Measurements from ENCODE around the gene DENR. TPM values are rescaled to one million over a fixed set of nuclear protein-coding genes. Genes with fewer than 3 reads are reported as not detected.

DENR gene
- total RNA-seq, 1 donor, result 22.4 TPM

GRCh38 chr12:122813310-122813713 lies 60.7 kb downstream of the DENR start:
- peak in 2 of 3 donors; percentile 53 to 72 for DNase-seq (ENCODE audit: low read depth in 2 of 3, low spot score in 2 of 3)

- DNase-seq (ENCODE audit: low read depth in 2 of 3, low spot score in 2 of 3), result no peak
Measured at GRCh38 chr12:122819209-122819785, 66.7 kb downstream of the DENR start.

- DNase-seq (ENCODE audit: low read depth in 2 of 3, low spot score in 2 of 3), result no peak
Measured at GRCh38 chr12:122820138-122820537, 67.5 kb downstream of the DENR start.

Small RNA genes within 50 kb of the gene (small RNA-seq; reads per million reads assigned to genes)
- gene AC026333.2, result not detected
- not detected for gene RF00019

Other genes with a start within 250 kb of the DENR start
- 41.7 TPM for gene RSRC2, start 225.9 kb upstream of the DENR start, total RNA-seq
- 24.8 TPM for gene KNTC1, start 225.6 kb upstream of the DENR start, total RNA-seq
- gene HCAR2, start 49.5 kb upstream of the DENR start, total RNA-seq, result under 0.01 TPM
- gene HCAR3, start 36.0 kb upstream of the DENR start, total RNA-seq, result under 0.01 TPM
- 0.27 TPM for gene HCAR1, start 22.0 kb upstream of the DENR start, total RNA-seq
- gene CCDC62, start 21.7 kb downstream of the DENR start, total RNA-seq, result 1.9 TPM
- gene HIP1R, start 82.6 kb downstream of the DENR start, total RNA-seq, result 34.7 TPM
- gene VPS37B, start 143.3 kb downstream of the DENR start, total RNA-seq, result 105 TPM
- gene ABCB9, start 213.6 kb downstream of the DENR start, total RNA-seq, result 9.2 TPM
- gene OGFOD2, start 222.4 kb downstream of the DENR start, total RNA-seq, result 35.0 TPM
- gene ARL6IP4, start 227.9 kb downstream of the DENR start, total RNA-seq, result 83.5 TPM

Data from hematopoietic multipotent progenitor cell (in vitro differentiated cells).